Measurements from ENCODE around the gene DLAT. TPM values are rescaled to one million over a fixed set of nuclear protein-coding genes. Genes with fewer than 3 reads are reported as not detected.

Gene DLAT
- total RNA-seq, 1 donor from 2014 or later: 43.8 TPM

GRCh38 chr11:112097734-112098528, 72.7 kb downstream of the DLAT start:
- no peak overlapping the region for H3K4me3 Mint-ChIP-seq

GRCh38 chr11:112100462-112100861, 75.3 kb downstream of the DLAT start:
- no peaks in the 10 kb centered on the region for H3K4me1 Mint-ChIP-seq (ENCODE audit: unreplicated experiment)
- peaks cover 5% of the 10 kb centered on the region for H3K36me3 Mint-ChIP-seq
- no peaks in the 10 kb centered on the region for H3K9me3 Mint-ChIP-seq
- H3K27ac Mint-ChIP-seq: no peak overlapping the region
- TF ChIP-seq CTCF (conservative IDR thresholded peaks at IDR 0.05): no peak
- H3K27me3 Mint-ChIP-seq: no peaks in the 10 kb centered on the region
- DNase-seq (ENCODE audit: extremely low spot score, unreplicated experiment): no peak
- no peak overlapping the region for H3K4me3 Mint-ChIP-seq

More at GRCh38 chr11:112097734-112098528, 72.7 kb downstream of the DLAT start:
- peaks cover 9% of the 10 kb centered on the region for H3K36me3 Mint-ChIP-seq
- no peaks in the 10 kb centered on the region for H3K4me1 Mint-ChIP-seq (ENCODE audit: unreplicated experiment)
- no peak for DNase-seq (ENCODE audit: extremely low spot score, unreplicated experiment)
- TF ChIP-seq CTCF (conservative IDR thresholded peaks at IDR 0.05): no peak
- no peak overlapping the region for H3K27ac Mint-ChIP-seq
- no peaks in the 10 kb centered on the region for H3K9me3 Mint-ChIP-seq
- no peaks in the 10 kb centered on the region for H3K27me3 Mint-ChIP-seq

- H3K4me1 Mint-ChIP-seq (ENCODE audit: unreplicated experiment): no peaks in the 10 kb centered on the region
- H3K36me3 Mint-ChIP-seq: no peaks in the 10 kb centered on the region
- H3K27me3 Mint-ChIP-seq: no peaks in the 10 kb centered on the region
- TF ChIP-seq CTCF (conservative IDR thresholded peaks at IDR 0.05): no peak
- no peak overlapping the region for H3K27ac Mint-ChIP-seq
- no peak overlapping the region for H3K4me3 Mint-ChIP-seq
- no peak for DNase-seq (ENCODE audit: extremely low spot score, unreplicated experiment)
- H3K9me3 Mint-ChIP-seq: no peaks in the 10 kb centered on the region
Observed at GRCh38 chr11:112103446-112103845, 78.2 kb downstream of the DLAT start.

- no peaks in the 10 kb centered on the region for H3K4me1 Mint-ChIP-seq (ENCODE audit: unreplicated experiment)
- no peak for DNase-seq (ENCODE audit: extremely low spot score, unreplicated experiment)
- no peaks in the 10 kb centered on the region for H3K27me3 Mint-ChIP-seq
- no peaks in the 10 kb centered on the region for H3K9me3 Mint-ChIP-seq
- TF ChIP-seq CTCF (conservative IDR thresholded peaks at IDR 0.05): no peak
- peaks cover 4% of the 10 kb centered on the region for H3K36me3 Mint-ChIP-seq
- H3K4me3 Mint-ChIP-seq: no peak overlapping the region
- no peak overlapping the region for H3K27ac Mint-ChIP-seq
Observed at GRCh38 chr11:112106070-112106469, 80.9 kb downstream of the DLAT start.

Other genes starting within 250 kb of the DLAT start
- 26.0 and 44.0 TPM in 2 replicates for gene ALG9, start 153.8 kb upstream of the DLAT start, total RNA-seq (ENCODE audit: low replicate concordance)
- gene FDXACB1, start 146.2 kb upstream of the DLAT start, total RNA-seq (ENCODE audit: low replicate concordance): 2.6 and 2.9 TPM in 2 replicates
- 24.0 and 29.5 TPM in 2 replicates for gene CFAP68, start 145.9 kb upstream of the DLAT start, total RNA-seq (ENCODE audit: low replicate concordance)
- 0.48 TPM in 1 of 2 replicates, not detected in the other for gene CRYAB, start 113.6 kb upstream of the DLAT start, total RNA-seq (ENCODE audit: low replicate concordance)
- gene HSPB2, start 112.7 kb upstream of the DLAT start, total RNA-seq (ENCODE audit: low replicate concordance): not detected in 2 replicates
- 1.8 and 7.6 TPM in 2 replicates for gene C11orf52, start 106.5 kb upstream of the DLAT start, total RNA-seq (ENCODE audit: low replicate concordance)
- gene DIXDC1, start 88.1 kb upstream of the DLAT start, total RNA-seq (ENCODE audit: low replicate concordance): 4.8 and 22.0 TPM in 2 replicates
- gene PIH1D2, start 48.6 kb downstream of the DLAT start, total RNA-seq (ENCODE audit: low replicate concordance): 3.1 and 5.5 TPM in 2 replicates
- 27.4 and 31.2 TPM in 2 replicates for gene NKAPD1, start 48.9 kb downstream of the DLAT start, total RNA-seq (ENCODE audit: low replicate concordance)
- gene TIMM8B, start 61.3 kb downstream of the DLAT start, total RNA-seq (ENCODE audit: low replicate concordance): 80.0 and 84.9 TPM in 2 replicates
- 67.9 and 97.2 TPM in 2 replicates for gene SDHD, start 61.5 kb downstream of the DLAT start, total RNA-seq (ENCODE audit: low replicate concordance)
- 0.94 and 1.3 TPM in 2 replicates for gene IL18, start 138.7 kb downstream of the DLAT start, total RNA-seq (ENCODE audit: low replicate concordance)
- gene TEX12, start 142.0 kb downstream of the DLAT start, total RNA-seq (ENCODE audit: low replicate concordance): not detected in 2 replicates
- gene BCO2, start 150.1 kb downstream of the DLAT start, total RNA-seq (ENCODE audit: low replicate concordance): 2.2 and 2.7 TPM in 2 replicates
- gene PTS, start 201.0 kb downstream of the DLAT start, total RNA-seq (ENCODE audit: low replicate concordance): 27.3 and 35.1 TPM in 2 replicates
- not detected in 2 replicates for gene PLET1, start 235.5 kb downstream of the DLAT start, total RNA-seq (ENCODE audit: low replicate concordance)

Data from type B pancreatic cell (in vitro differentiated cells).